HG03196 (cell line): Measurements from ENCODE around the gene GRHL3.

Experiments
- ATAC-seq: cut with Tn5 transposase; IDR thresholded peaks from one replicate; pipeline ENCODE4 v1.9.1; 2021; ENCODE audit not compliant: unreplicated experiment

GRHL3 gene

GRCh38 chr1:24317081-24317480 lies 2.1 kb upstream of the GRHL3 start:
- no peak for ATAC-seq

- ATAC-seq = no peak
These were observed 1.1 kb upstream of the GRHL3 start for GRCh38 chr1:24317956-24318614.

- no peak for ATAC-seq
These were observed 394 bp upstream of the GRHL3 start for GRCh38 chr1:24318615-24319311.

- ATAC-seq = no peak
These were observed 805 bp downstream of the GRHL3 start for GRCh38 chr1:24319962-24320361.

GRCh38 chr1:24321126-24321525 lies 2.0 kb downstream of the GRHL3 start:
- ATAC-seq = no peak

- peak; percentile 57 for ATAC-seq
These were observed 2.7 kb downstream of the GRHL3 start for GRCh38 chr1:24321697-24322469.

GRCh38 chr1:24322470-24323177 lies 3.5 kb downstream of the GRHL3 start:
- peak; percentile 4 for ATAC-seq

- no peak for ATAC-seq
These were observed 4.1 kb downstream of the GRHL3 start for GRCh38 chr1:24323281-24323680.

GRCh38 chr1:24324903-24325302 lies 5.7 kb downstream of the GRHL3 start:
- ATAC-seq = no peak

- ATAC-seq = no peak
These were observed 6.7 kb downstream of the GRHL3 start for GRCh38 chr1:24325587-24326449.

GRCh38 chr1:24327486-24327885 lies 8.3 kb downstream of the GRHL3 start:
- no peak for ATAC-seq

GRCh38 chr1:24327891-24328290 lies 8.7 kb downstream of the GRHL3 start:
- no peak for ATAC-seq

- no peak for ATAC-seq
These were observed 10.2 kb downstream of the GRHL3 start for GRCh38 chr1:24329331-24329730.

GRCh38 chr1:24329797-24330543 lies 10.8 kb downstream of the GRHL3 start:
- no peak for ATAC-seq

- no peak for ATAC-seq
These were observed 13.0 kb downstream of the GRHL3 start for GRCh38 chr1:24331961-24332673.

GRCh38 chr1:24336075-24336474 lies 16.9 kb downstream of the GRHL3 start:
- ATAC-seq = no peak

- ATAC-seq = no peak
These were observed 18.3 kb downstream of the GRHL3 start for GRCh38 chr1:24337455-24337854.

GRCh38 chr1:24338447-24338846 lies 19.3 kb downstream of the GRHL3 start:
- ATAC-seq = no peak

- no peak for ATAC-seq
These were observed 20.8 kb downstream of the GRHL3 start for GRCh38 chr1:24339996-24340395.
